B cell (primary cell): Measurements from ENCODE around the gene RAB7B. TPM values are rescaled to one million over a fixed set of nuclear protein-coding genes. Genes with fewer than 3 reads are reported as not detected.

ENCODE experiments used
- ATAC-seq: fragments of 200-7000 bp; cut with Tn5 transposase; one replicate; pipeline ENCODE4 v1.10.0; 2021; ENCODE audit warnings: low read depth, mild to moderate bottlenecking, moderate number of reproducible peaks, moderate library complexity
- CTCF ChIA-PET: fragments of 350-600 bp; sonication (Branson Sonifier 250); formaldehyde crosslinking; loops from one replicate; lab custom pipeline; 2021; ENCODE audit warnings: antibody characterized with exemption, inconsistent platforms; lab: Charles Lee
- POLR2A ChIA-PET: fragments of 350-600 bp; sonication (Branson Sonifier 250); formaldehyde crosslinking; loops from one replicate; lab custom pipeline; 2021; ENCODE audit warnings: antibody characterized with exemption; lab: Charles Lee
- DNase-seq: peaks from one replicate; pipeline ENCODE4 v3.0.0; 2013
- H2AFZ ChIP-seq: 2 replicates; pipeline ENCODE4 v1.6.1; 2012; ENCODE audit warnings: mild to moderate bottlenecking, low read depth, low read length; ENCODE audit not compliant: insufficient read depth, poor library complexity, severe bottlenecking
- H3K27ac ChIP-seq, 2 donors: 1 replicate in 1 of 2; 2 replicates in 1 of 2; pipeline ENCODE4 v1.5.1; 2012 to 2013; ENCODE audit warnings: low read length in 2 of 2, mild to moderate bottlenecking in 2 of 2, moderate library complexity in 1 of 2
- H3K27me3 ChIP-seq, 4 experiments: fragments of 200-600 bp in 1 of 4; sonication (generic) in 1 of 4; replicated peaks in 1 of 4; 1 replicate in 2 of 4; 2 replicates in 2 of 4; pipeline versions ENCODE4 v1.6.1 to v1.7.0; 2013 to 2016; ENCODE audit warnings: low read length in 3 of 4, mild to moderate bottlenecking in 2 of 4, mixed read lengths in 1 of 4, moderate library complexity in 1 of 4; ENCODE audit not compliant: insufficient read depth in 4 of 4, control insufficient read depth in 3 of 4; ENCODE audit errors: control extremely low read depth in 1 of 4
- H3K36me3 ChIP-seq, 2 experiments: replicated peaks in 1 of 2; 1 replicate in 1 of 2; 2 replicates in 1 of 2; pipeline versions ENCODE4 v1.6.1 to v1.7.1; 2013; ENCODE audit warnings: low read length in 1 of 2; ENCODE audit not compliant: insufficient read depth in 2 of 2, control insufficient read depth in 1 of 2; ENCODE audit errors: control extremely low read depth in 1 of 2, extremely low read depth in 1 of 2
- H3K4me1 ChIP-seq, 2 donors: fragments of 200-600 bp in 1 of 2; sonication (generic) in 1 of 2; 1 replicate in 1 of 2; 2 replicates in 1 of 2; pipeline versions ENCODE4 v1.5.1 to v1.6.1; 2013 to 2017; ENCODE audit warnings: low read length in 2 of 2; ENCODE audit not compliant: control insufficient read depth in 2 of 2, insufficient read depth in 2 of 2
- H3K4me2 ChIP-seq: replicated peaks from 2 replicates; pipeline ENCODE3; 2012; ENCODE audit warnings: mild to moderate bottlenecking, low read depth, low read length; ENCODE audit not compliant: poor library complexity, severe bottlenecking
- H3K4me3 ChIP-seq, 5 experiments: fragments of 200-600 bp in 1 of 5; sonication (generic) in 1 of 5; 1 replicate in 3 of 5; 2 replicates in 2 of 5; pipeline versions ENCODE4 v1.5.1 to v1.7.0; 2011 to 2016; ENCODE audit warnings: low read length in 4 of 5, mild to moderate bottlenecking in 4 of 5, low read depth in 2 of 5, control low read depth in 1 of 5, moderate library complexity in 1 of 5; ENCODE audit not compliant: insufficient read depth in 1 of 5; ENCODE audit errors: control extremely low read depth in 1 of 5, extremely low read depth in 1 of 5
- H3K79me2 ChIP-seq: fragments of 200-600 bp; sonication (generic); one replicate; pipeline ENCODE4 v1.6.0; 2016; ENCODE audit warnings: low read length; ENCODE audit not compliant: control insufficient read depth, insufficient read depth
- H3K9ac ChIP-seq: fragments of 200-600 bp; sonication (generic); 2 replicates; pipeline ENCODE4 v1.6.1; 2017; ENCODE audit warnings: mild to moderate bottlenecking, low read length, moderate library complexity
- H3K9me3 ChIP-seq, 3 donors: one replicate each; pipeline versions ENCODE4 v1.6.1 to v1.7.1; 2013; ENCODE audit warnings: low read length in 2 of 3; ENCODE audit not compliant: control insufficient read depth in 2 of 3, insufficient read depth in 1 of 3; ENCODE audit errors: control extremely low read depth in 1 of 3
- H4K20me1 ChIP-seq: 2 replicates; pipeline ENCODE4 v1.6.0; 2012; ENCODE audit warnings: mild to moderate bottlenecking, low read length; ENCODE audit not compliant: insufficient read depth, control insufficient read depth, poor library complexity, severe bottlenecking
- H3K27ac Mint-ChIP-seq: one replicate; pipeline ENCODE4 v1.8.0; 2021; ENCODE audit warnings: mixed read lengths
- H3K27me3 Mint-ChIP-seq: one replicate; pipeline ENCODE4 v1.8.0; 2021; ENCODE audit warnings: mixed read lengths
- H3K4me1 Mint-ChIP-seq: one replicate; pipeline ENCODE4 v1.8.0; 2021; ENCODE audit warnings: mixed read lengths
- H3K4me3 Mint-ChIP-seq: one replicate; pipeline ENCODE4 v1.8.0; 2021; ENCODE audit warnings: mixed read lengths
- H3K9me3 Mint-ChIP-seq: one replicate; pipeline ENCODE4 v1.8.0; 2022; ENCODE audit warnings: mixed read lengths; ENCODE audit not compliant: insufficient read depth
- EZH2 ChIP-seq: IDR thresholded peaks from 2 replicates; pipeline ENCODE4 v1.6.1; 2012; ENCODE audit warnings: borderline replicate concordance, low read depth, mild to moderate bottlenecking, moderate library complexity, low read length; ENCODE audit not compliant: insufficient read depth, poor library complexity, severe bottlenecking
- WGBS: methylation state at CpG from one replicate; pipeline ENCODE4 v1.1.5; 2013; ENCODE audit warnings: missing lambda C conversion rate; ENCODE audit not compliant: insufficient coverage; 5-methylcytosine and 5-hydroxymethylcytosine counted together
- intact Hi-C: fragments of 100-400 bp; cut with micrococcal nuclease; formaldehyde crosslinking; loops from one replicate; pipeline ENCODE4 v1.10.0; 2022
- polyA plus RNA-seq: library from polyadenylated mRNA; depleted of rRNA; stranded (reverse); fragments of >200 nt; gene quantifications from 2 replicates; pipeline ENCODE4 v1.2.3, GENCODE V29; 2012
- total RNA-seq, 2 donors: library from RNA; stranded (reverse); fragments of 120-200 nt in 1 of 2; gene quantifications; 1 replicate in 1 of 2; 2 replicates in 1 of 2; pipeline versions ENCODE4 v1.2.3 to v1.2.4, GENCODE V29; 2013 to 2022
- TF ChIP-seq, protein P1 (sequence below): fragments of 200-600 bp; IDR thresholded peaks from one replicate; pipeline ENCODE4 v1.8.0; 2022; ENCODE audit warnings: antibody characterized with exemption, mild to moderate bottlenecking

The RAB7B gene
- total and polyA plus RNA-seq, 2 donors (not counting 1 experiment from before 2014, with no cell fraction given) = not detected

DNA sequence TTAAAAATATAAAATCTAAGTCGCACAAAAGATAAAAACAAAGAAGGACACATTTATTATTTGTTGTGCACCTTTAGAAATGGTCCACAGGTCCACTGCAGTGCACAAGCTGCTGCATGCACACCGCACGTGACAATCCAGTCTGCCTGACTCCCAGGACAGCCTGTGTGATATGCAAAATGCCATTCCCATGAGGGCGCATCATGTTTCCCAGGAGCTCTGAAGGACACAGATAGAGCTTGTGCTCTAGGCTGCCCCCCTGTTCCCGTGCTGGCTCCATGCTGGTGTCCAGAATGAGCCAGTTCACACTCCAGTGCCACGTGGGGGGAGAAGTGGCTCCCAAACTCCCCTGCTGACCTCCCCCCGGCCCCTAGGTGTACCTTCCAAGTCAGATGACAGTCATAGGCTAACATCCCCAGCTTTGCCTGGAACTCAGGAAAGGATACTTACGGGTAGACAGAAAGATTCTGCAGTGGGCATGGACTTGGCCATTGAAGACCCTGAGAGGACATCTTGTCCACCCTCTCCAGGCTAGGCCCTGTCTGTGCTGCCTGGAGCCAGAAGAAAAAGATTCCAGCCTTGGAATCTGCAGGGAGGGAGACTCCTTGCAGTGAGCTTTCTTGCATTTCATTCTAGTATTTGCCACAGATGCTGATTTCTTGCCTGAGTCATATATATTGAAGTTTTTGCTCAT, 26.3 kb downstream of the RAB7B start:
- intact Hi-C loops = loop anchor here (1.0 to 5.0 kb wide), 4 partner anchors 58 to 265 kb away; no protein-coding TSS in a partner anchor
- ChIA-PET CTCF (interaction anchor here (0.7 to 11.3 kb wide), 99 partner anchors 9 to 785 kb away, joined by 3 to 434 read pairs (median 4); partner anchors contain the start of genes CTSE, PM20D1, SLC26A9 and SLC45A3), POLR2A (interaction anchor here (1.1 to 1.6 kb wide), 2 partner anchors 185 to 227 kb away, joined by 3 to 7 read pairs; no protein-coding TSS in a partner anchor)
- Histone ChIP-seq H3K9me3 (no peaks in the 10 kb centered on the region), H4K20me1 (no peaks in the 10 kb centered on the region), H3K36me3 (no peaks in the 10 kb centered on the region), H3K4me3 (no peak overlapping the region), H3K79me2 (no peaks in the 10 kb centered on the region), H3K27ac (no peak overlapping the region), H3K4me1 (no peaks in the 10 kb centered on the region), H3K27me3 (no peaks in the 10 kb centered on the region), H3K4me2 (no peak overlapping the region), H2AFZ (no peak overlapping the region), H3K9ac (no peak overlapping the region)
- no peak for ATAC-seq
- TF ChIP-seq EZH2 = no peak
- TF ChIP-seq, protein P1, sequence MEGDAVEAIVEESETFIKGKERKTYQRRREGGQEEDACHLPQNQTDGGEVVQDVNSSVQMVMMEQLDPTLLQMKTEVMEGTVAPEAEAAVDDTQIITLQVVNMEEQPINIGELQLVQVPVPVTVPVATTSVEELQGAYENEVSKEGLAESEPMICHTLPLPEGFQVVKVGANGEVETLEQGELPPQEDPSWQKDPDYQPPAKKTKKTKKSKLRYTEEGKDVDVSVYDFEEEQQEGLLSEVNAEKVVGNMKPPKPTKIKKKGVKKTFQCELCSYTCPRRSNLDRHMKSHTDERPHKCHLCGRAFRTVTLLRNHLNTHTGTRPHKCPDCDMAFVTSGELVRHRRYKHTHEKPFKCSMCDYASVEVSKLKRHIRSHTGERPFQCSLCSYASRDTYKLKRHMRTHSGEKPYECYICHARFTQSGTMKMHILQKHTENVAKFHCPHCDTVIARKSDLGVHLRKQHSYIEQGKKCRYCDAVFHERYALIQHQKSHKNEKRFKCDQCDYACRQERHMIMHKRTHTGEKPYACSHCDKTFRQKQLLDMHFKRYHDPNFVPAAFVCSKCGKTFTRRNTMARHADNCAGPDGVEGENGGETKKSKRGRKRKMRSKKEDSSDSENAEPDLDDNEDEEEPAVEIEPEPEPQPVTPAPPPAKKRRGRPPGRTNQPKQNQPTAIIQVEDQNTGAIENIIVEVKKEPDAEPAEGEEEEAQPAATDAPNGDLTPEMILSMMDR = no peak
- DNase-seq = peak; percentile 19
- no peak overlapping the region for H3K4me3 Mint-ChIP-seq
- peaks cover 2% of the 10 kb centered on the region for H3K27me3 Mint-ChIP-seq
- no peaks in the 10 kb centered on the region for H3K4me1 Mint-ChIP-seq
- WGBS = 81% methylated on average over 7 of the region's 8 CpGs
- H3K9me3 Mint-ChIP-seq = no peaks in the 10 kb centered on the region
- no peak overlapping the region for H3K27ac Mint-ChIP-seq

DNA sequence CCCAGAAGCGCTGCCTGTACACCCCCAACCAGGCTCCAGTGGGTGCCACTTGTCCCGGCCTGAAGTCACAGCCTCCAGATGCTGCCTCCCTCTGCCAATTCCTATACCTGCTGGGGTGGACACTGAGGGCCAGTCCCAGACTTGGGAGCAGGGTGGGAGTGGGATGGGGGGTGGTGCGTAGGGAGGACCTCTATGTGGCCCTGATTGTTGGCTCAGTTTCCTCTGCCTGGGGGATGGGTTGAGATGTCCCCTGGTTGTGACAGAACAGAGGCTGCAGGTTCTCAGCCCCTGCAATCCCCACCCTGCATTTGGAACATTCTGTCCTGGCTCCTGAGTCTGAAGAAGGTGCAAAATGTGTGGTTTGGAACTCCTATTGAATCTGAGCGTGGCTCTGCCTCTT, 27.2 kb downstream of the RAB7B start:
- no peak for DNase-seq
- ChIA-PET CTCF (interaction anchor here (1.8 to 11.3 kb wide), 11 partner anchors 8 to 385 kb away, joined by 4 to 434 read pairs (median 28); no protein-coding TSS in a partner anchor), POLR2A (no interaction called here)
- Histone ChIP-seq H2AFZ (no peak overlapping the region), H3K4me1 (no peaks in the 10 kb centered on the region), H3K9me3 (no peaks in the 10 kb centered on the region), H3K27ac (no peak overlapping the region), H3K9ac (no peak overlapping the region), H3K36me3 (no peaks in the 10 kb centered on the region), H3K4me2 (no peak overlapping the region), H3K4me3 (no peak overlapping the region), H4K20me1 (no peaks in the 10 kb centered on the region), H3K79me2 (no peaks in the 10 kb centered on the region), H3K27me3 (no peaks in the 10 kb centered on the region)
- intact Hi-C loops = loop anchor here (2.0 to 5.0 kb wide), 2 partner anchors 131 to 264 kb away; no protein-coding TSS in a partner anchor
- H3K9me3 Mint-ChIP-seq = no peaks in the 10 kb centered on the region
- H3K4me1 Mint-ChIP-seq = no peaks in the 10 kb centered on the region
- H3K27ac Mint-ChIP-seq = no peak overlapping the region
- no peak for TF ChIP-seq EZH2
- TF ChIP-seq, protein P1 = no peak
- H3K4me3 Mint-ChIP-seq = no peak overlapping the region
- no peak for ATAC-seq
- WGBS = 94% methylated on average over 3 of the region's 4 CpGs
- peaks cover 2% of the 10 kb centered on the region for H3K27me3 Mint-ChIP-seq
